HEK293 (cell line): ENCODE measurements around the gene FZR1.

Experiments used
- CTCF ChIA-PET: fragments of 350-600 bp; formaldehyde crosslinking; extraction: SDS; loops from one replicate; lab custom pipeline; 2021; ENCODE audit warnings: antibody characterized with exemption; lab: Yijun Ruan, JAX
- POLR2A ChIA-PET: fragments of 300-600 bp; formaldehyde crosslinking; extraction: SDS; loops from one replicate; lab custom pipeline; 2020; ENCODE audit warnings: antibody characterized with exemption, inconsistent platforms; lab: Yijun Ruan, JAX
- H3K27ac ChIP-seq: fragments of 200-500 bp; sonication (Bioruptor generic); 2 replicates; pipeline ENCODE4 v1.5.1; 2014; ENCODE audit warnings: low read depth, low read length, control low read depth, inconsistent platforms; ENCODE audit errors: extremely low read depth
- H3K36me3 ChIP-seq, 2 experiments: fragments of 200-500 bp in 1 of 2; sonication (Bioruptor generic) in 1 of 2; 1 replicate in 1 of 2; 2 replicates in 1 of 2; pipeline ENCODE4 v1.5.1; 2014 to 2017; ENCODE audit warnings: inconsistent platforms in 2 of 2, low read length in 2 of 2; ENCODE audit not compliant: control insufficient read depth in 2 of 2, insufficient read depth in 1 of 2
- H3K4me1 ChIP-seq: fragments of 200-500 bp; sonication (Bioruptor generic); 2 replicates; pipeline ENCODE4 v1.5.1; 2014; ENCODE audit warnings: mild to moderate bottlenecking, low read length, inconsistent platforms; ENCODE audit not compliant: control insufficient read depth, insufficient read depth
- H3K4me3 ChIP-seq: 2 replicates; pipeline ENCODE4 v1.5.1; 2011; ENCODE audit warnings: low read depth, mild to moderate bottlenecking, control low read depth, low read length, moderate library complexity
- H3K9me3 ChIP-seq: fragments of 200-500 bp; sonication (Bioruptor generic); 2 replicates; pipeline ENCODE4 v1.5.1; 2014; ENCODE audit warnings: low read depth, low read length, inconsistent platforms; ENCODE audit not compliant: control insufficient read depth, insufficient read depth
- BCL11A ChIP-seq: fragments of 450-650 bp; formaldehyde crosslinking; IDR thresholded peaks from 2 replicates; pipeline ENCODE4 v1.5.1; 2016; ENCODE audit warnings: low read depth, missing biosample characterization, missing genetic modification characterization
- CTCF ChIP-seq: fragments of 450-650 bp; formaldehyde crosslinking; IDR thresholded peaks from 2 replicates; pipeline ENCODE4 v1.5.1; 2016; ENCODE audit warnings: missing biosample characterization, missing genetic modification characterization
- GLIS2 ChIP-seq: fragments of 450-650 bp; formaldehyde crosslinking; IDR thresholded peaks from 2 replicates; pipeline ENCODE4 v1.5.1; 2016; ENCODE audit warnings: missing biosample characterization, missing genetic modification characterization
- KLF16 ChIP-seq: fragments of 450-650 bp; formaldehyde crosslinking; IDR thresholded peaks from 2 replicates; pipeline ENCODE4 v1.5.1; 2017; ENCODE audit warnings: missing biosample characterization, missing genetic modification characterization
- KLF8 ChIP-seq: fragments of 450-650 bp; formaldehyde crosslinking; IDR thresholded peaks from 2 replicates; pipeline ENCODE4 v1.5.1; 2016; ENCODE audit warnings: missing biosample characterization, missing genetic modification characterization
- OSR2 ChIP-seq: fragments of 450-650 bp; formaldehyde crosslinking; IDR thresholded peaks from 2 replicates; pipeline ENCODE4 v1.5.1; 2016; ENCODE audit warnings: missing biosample characterization, missing genetic modification characterization
- ZFP3 ChIP-seq: fragments of 450-650 bp; formaldehyde crosslinking; IDR thresholded peaks from 2 replicates; pipeline ENCODE4 v1.5.1; 2016; ENCODE audit warnings: low read depth, missing biosample characterization, missing genetic modification characterization
- ZIC2 ChIP-seq: fragments of 450-650 bp; formaldehyde crosslinking; IDR thresholded peaks from 2 replicates; pipeline ENCODE4 v1.5.1; 2016; ENCODE audit warnings: missing biosample characterization, missing genetic modification characterization
- ZNF121 ChIP-seq: fragments of 450-650 bp; formaldehyde crosslinking; IDR thresholded peaks from 2 replicates; pipeline ENCODE4 v1.5.1; 2016; ENCODE audit warnings: missing biosample characterization, missing genetic modification characterization
- ZNF366 ChIP-seq: fragments of 450-650 bp; formaldehyde crosslinking; conservative IDR thresholded peaks from 2 replicates; pipeline ENCODE4 v1.5.1; 2016; ENCODE audit warnings: missing biosample characterization, missing genetic modification characterization
- ZNF404 ChIP-seq: fragments of 450-650 bp; formaldehyde crosslinking; IDR thresholded peaks from 2 replicates; pipeline ENCODE4 v1.5.1; 2017; ENCODE audit warnings: missing biosample characterization, missing genetic modification characterization
- ZNF423 ChIP-seq: fragments of 450-650 bp; formaldehyde crosslinking; IDR thresholded peaks from 2 replicates; pipeline ENCODE4 v1.5.1; 2016; ENCODE audit warnings: missing biosample characterization, missing genetic modification characterization
- ZNF555 ChIP-seq: fragments of 450-650 bp; formaldehyde crosslinking; conservative IDR thresholded peaks from 2 replicates; pipeline ENCODE4 v1.5.1; 2017; ENCODE audit warnings: missing biosample characterization, mild to moderate bottlenecking, missing genetic modification characterization, inconsistent platforms
- ZNF560 ChIP-seq: fragments of 450-650 bp; formaldehyde crosslinking; IDR thresholded peaks from 2 replicates; pipeline ENCODE4 v1.5.1; 2017; ENCODE audit warnings: missing biosample characterization, missing genetic modification characterization, borderline replicate concordance
- ZNF623 ChIP-seq: fragments of 450-650 bp; formaldehyde crosslinking; IDR thresholded peaks from 2 replicates; pipeline ENCODE4 v1.5.1; 2016; ENCODE audit warnings: missing biosample characterization, missing genetic modification characterization
- ZNF660 ChIP-seq: fragments of 450-650 bp; IDR thresholded peaks from 2 replicates; pipeline ENCODE4 v1.5.1; 2018; ENCODE audit warnings: missing biosample characterization, mild to moderate bottlenecking, missing genetic modification characterization
- ZNF701 ChIP-seq: fragments of 450-650 bp; formaldehyde crosslinking; IDR thresholded peaks from 2 replicates; pipeline ENCODE4 v1.5.1; 2016; ENCODE audit warnings: missing biosample characterization, missing genetic modification characterization
- ZNF747 ChIP-seq: fragments of 450-650 bp; formaldehyde crosslinking; IDR thresholded peaks from 2 replicates; pipeline ENCODE4 v1.5.1; 2016; ENCODE audit warnings: missing biosample characterization, missing genetic modification characterization
- ZNF843 ChIP-seq: fragments of 450-650 bp; formaldehyde crosslinking; IDR thresholded peaks from 2 replicates; pipeline ENCODE4 v1.5.1; 2016; ENCODE audit warnings: missing biosample characterization, missing genetic modification characterization

Gene FZR1

DNA sequence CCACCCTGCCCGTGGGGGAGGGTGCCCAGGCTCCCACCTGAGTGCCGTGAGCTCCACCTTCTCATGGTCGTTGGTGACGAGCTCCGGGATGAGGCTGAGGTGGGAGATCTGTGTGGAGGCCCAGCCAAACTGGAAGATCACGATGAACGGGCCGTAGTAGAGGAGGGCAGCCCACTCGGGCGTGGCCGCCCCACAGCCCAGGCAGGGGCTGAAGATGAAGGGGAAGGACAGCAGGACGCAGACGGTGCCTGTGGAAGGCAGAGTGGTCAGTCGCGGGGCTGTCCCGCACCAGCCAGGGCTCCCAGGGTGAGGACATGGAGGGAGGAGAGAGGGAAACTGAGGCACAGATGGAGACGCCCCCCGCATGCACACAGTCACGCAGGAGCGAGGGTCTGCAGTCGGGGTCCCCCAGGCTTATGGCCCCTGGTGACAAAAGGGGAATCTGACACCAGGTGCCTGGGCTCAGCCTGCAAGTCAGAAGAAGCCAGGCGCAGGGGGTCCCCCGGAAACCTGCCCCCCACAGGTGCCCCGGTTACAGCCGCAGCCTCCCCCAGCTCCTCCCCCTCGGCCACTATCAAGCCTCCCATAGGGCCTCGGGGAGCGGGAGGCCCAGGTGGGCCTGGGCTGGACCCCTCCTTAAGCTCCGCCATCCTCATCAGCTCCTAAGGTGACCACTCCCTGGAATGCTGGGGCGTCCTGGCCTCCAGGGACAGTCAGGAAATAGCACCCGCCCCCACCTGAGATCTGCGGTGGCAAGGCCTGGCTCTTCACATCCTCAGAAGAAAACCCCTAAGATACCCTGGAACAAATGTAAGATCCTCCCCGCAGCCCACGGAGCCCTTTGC, 45.1 kb downstream of the FZR1 start:
- Histone ChIP-seq H3K9me3 (no peaks in the 10 kb centered on the region), H3K36me3 (peaks cover 0 to 30% of the 10 kb centered on the region in 2 experiments; a peak in 2 of 3 replicates), H3K4me3 (no peak overlapping the region), H3K4me1 (0 out of 2 replicates have a peak, but pooled peaks cover 2% of the 10 kb centered on the region), H3K27ac (no peak overlapping the region)
- CTCF ChIA-PET, result interaction anchor here (0.6 kb wide), 1 partner anchor 64 kb away, joined by 3 read pairs; no protein-coding TSS in a partner anchor
- peak; percentile 35; the same call in 1 of the 2 replicates for TF ChIP-seq GLIS2 (tag by site-specific recombination)
- no peak for TF ChIP-seq KLF16 (tag by site-specific recombination)
- POLR2A ChIA-PET, result interaction anchor here (0.5 to 1.2 kb wide), 3 partner anchors 11 to 18 kb away, joined by 3 to 5 read pairs (median 4); no protein-coding TSS in a partner anchor

- Histone ChIP-seq H3K4me3 (no peak overlapping the region), H3K4me1 (0 out of 2 replicates have a peak, but pooled peaks cover 2% of the 10 kb centered on the region), H3K36me3 (peaks cover 0 to 26% of the 10 kb centered on the region in 2 experiments; a peak in 2 of 3 replicates), H3K9me3 (no peaks in the 10 kb centered on the region), H3K27ac (no peak overlapping the region)
- ChIA-PET CTCF (no interaction called here), POLR2A (interaction anchor here (0.5 kb wide), 1 partner anchor 30 kb away, joined by 3 read pairs; no protein-coding TSS in a partner anchor)
- TF ChIP-seq ZIC2 (0 out of 2 replicates have a peak, but pooled peaks have one; percentile 17), KLF8 (no peak), ZNF843 (no peak), ZNF560 (tag by site-specific recombination) (no peak), ZNF701 (no peak), CTCF (tag by site-specific recombination) (no peak), ZNF366 (tag by site-specific recombination) (0 out of 2 replicates have a peak, but pooled peaks have one; percentile 14), ZNF660 (no peak), ZNF121 (no peak), ZFP3 (tag by site-specific recombination) (no peak), BCL11A (no peak), ZNF423 (no peak), ZNF623 (peak; percentile 95), KLF16 (tag by site-specific recombination) (no peak), ZNF404 (tag by site-specific recombination) (no peak), ZNF555 (no peak)
Observed at GRCh38 chr19:3551792-3552095, 45.6 kb downstream of the FZR1 start.

DNA sequence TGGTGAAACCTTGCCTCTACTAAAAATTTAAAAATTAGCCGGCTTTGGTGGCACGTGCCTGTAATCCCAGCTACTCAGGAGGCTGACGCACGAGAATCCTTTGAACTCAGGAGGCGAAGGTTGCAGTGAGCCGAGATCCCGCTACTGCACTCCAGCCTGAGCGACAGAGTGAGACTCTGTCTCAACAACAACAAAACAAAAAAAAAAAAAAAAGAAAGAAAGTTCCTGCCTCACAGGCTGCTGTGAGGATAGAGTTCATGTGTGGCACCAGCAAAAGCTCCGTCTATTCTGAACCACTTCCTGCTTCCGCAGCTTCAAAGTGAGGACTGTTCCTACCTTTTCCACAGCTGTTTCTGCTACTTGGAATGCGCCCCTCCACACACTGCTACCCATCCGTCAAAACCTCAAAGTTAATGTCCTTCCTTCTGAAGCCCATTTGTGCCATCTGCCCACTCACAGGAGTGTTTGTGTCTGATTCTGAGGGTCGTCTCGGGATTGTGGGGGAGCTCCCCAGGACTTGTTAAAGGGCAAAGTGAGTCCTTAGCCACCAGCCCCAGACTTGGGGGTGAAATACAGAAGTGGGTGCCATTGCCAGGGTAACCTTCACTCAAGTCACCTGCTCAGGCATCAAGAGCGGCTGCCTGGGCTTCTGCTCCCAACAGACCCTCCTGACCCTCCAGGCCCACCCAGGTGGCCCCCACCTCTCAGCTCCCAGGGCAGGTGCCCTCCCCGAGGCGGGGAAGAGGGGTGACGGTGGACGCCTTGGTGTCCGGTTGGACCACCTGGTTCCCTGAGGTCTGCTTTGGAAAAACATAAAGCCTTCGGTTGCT, 48.4 kb downstream of the FZR1 start:
- ChIA-PET POLR2A (interaction anchor here (0.6 kb wide), 1 partner anchor 134 kb away, joined by 3 read pairs; no protein-coding TSS in a partner anchor), CTCF (interaction anchor here (1.0 to 2.7 kb wide), 5 partner anchors 9 to 248 kb away, joined by 3 to 21 read pairs (median 3); no protein-coding TSS in a partner anchor)
- TF ChIP-seq OSR2 (tag by site-specific recombination), result peak; percentile 34; the same call in 1 of the 2 replicates
- no peak for TF ChIP-seq ZNF747
- Histone ChIP-seq H3K4me3 (no peak overlapping the region), H3K36me3 (peaks cover 0 to 7% of the 10 kb centered on the region in 2 experiments; a peak in 2 of 3 replicates), H3K9me3 (no peaks in the 10 kb centered on the region), H3K4me1 (0 out of 2 replicates have a peak, but pooled peaks cover 2% of the 10 kb centered on the region), H3K27ac (no peak overlapping the region; the same call in 1 of the 2 replicates)
